ENCODE results near the gene SECISBP2L. TPM values are rescaled to one million over a fixed set of nuclear protein-coding genes. Genes with fewer than 3 reads are reported as not detected.

Gene SECISBP2L
- total and polyA plus RNA-seq, 9 of the 15 experiments (the other 6 are each of a cell fraction or from before 2014, with no cell fraction given), result 0.55 to 14.1 (median 10.4) TPM

GRCh38 chr15:49046220-49047102 is at the start of gene SECISBP2L (continued):
- TF ChIP-seq ATF1 (CRISPR knock-in tag; IDR thresholded peaks at IDR 0.05) (no peak), ATF1 (tag; IDR thresholded peaks at IDR 0.05) (peak; percentile 70), ZNF143 (CRISPR knock-in tag; IDR thresholded peaks at IDR 0.05) (no peak), SREBF2 (CRISPR knock-in tag; IDR thresholded peaks at IDR 0.05) (no peak), ZNF140 (CRISPR knock-in tag; IDR thresholded peaks at IDR 0.05) (no peak), TCFL5 (CRISPR knock-in tag; conservative IDR thresholded peaks at IDR 0.05) (no peak), ZKSCAN1 (IDR thresholded peaks at IDR 0.05; ENCODE audit: low read depth, low read length) (0 out of 2 replicates have a peak, but pooled peaks have one; percentile 23), CSDE1 (IDR thresholded peaks at IDR 0.05) (no peak; a peak in 1 of 4 replicates), BACH1 (tag; IDR thresholded peaks at IDR 0.05) (no peak), GATA2 (CRISPR knock-in tag; IDR thresholded peaks at IDR 0.05) (no peak), NR3C1 (CRISPR knock-in tag; IDR thresholded peaks at IDR 0.05) (no peak), HMGN3 (IDR thresholded peaks at IDR 0.05; ENCODE audit: borderline replicate concordance, extremely low read depth, insufficient read length, low read depth, low read length) (peak; percentile 31), THAP7 (CRISPR knock-in tag; IDR thresholded peaks at IDR 0.05) (no peak), GTF2B (IDR thresholded peaks at IDR 0.05; ENCODE audit: extremely low read depth, insufficient read length) (no peak), ZNF408 (CRISPR knock-in tag; IDR thresholded peaks at IDR 0.05; ENCODE audit: low read depth) (no peak), TGIF2 (CRISPR knock-in tag; IDR thresholded peaks at IDR 0.05) (no peak), ETS1 (conservative IDR thresholded peaks at IDR 0.05; ENCODE audit: control insufficient read depth, low read depth, low read length) (peak; percentile 82), ELK1 (CRISPR knock-in tag; IDR thresholded peaks at IDR 0.05) (no peak), FOXP1 (CRISPR knock-in tag; IDR thresholded peaks at IDR 0.05) (peak; percentile 17; the same call in 1 of the 2 replicates), ZNF347 (CRISPR knock-in tag; IDR thresholded peaks at IDR 0.05; ENCODE audit: low read depth) (no peak), ZBTB34 (CRISPR knock-in tag; IDR thresholded peaks at IDR 0.05) (no peak), OTX1 (CRISPR knock-in tag; IDR thresholded peaks at IDR 0.05) (no peak), MAFG (tag; conservative IDR thresholded peaks at IDR 0.05) (no peak), NFYB (IDR thresholded peaks at IDR 0.05; ENCODE audit: extremely low read depth, insufficient read length) (no peak)
